ENCODE results near the gene PAK4.

The PAK4 gene

DNA sequence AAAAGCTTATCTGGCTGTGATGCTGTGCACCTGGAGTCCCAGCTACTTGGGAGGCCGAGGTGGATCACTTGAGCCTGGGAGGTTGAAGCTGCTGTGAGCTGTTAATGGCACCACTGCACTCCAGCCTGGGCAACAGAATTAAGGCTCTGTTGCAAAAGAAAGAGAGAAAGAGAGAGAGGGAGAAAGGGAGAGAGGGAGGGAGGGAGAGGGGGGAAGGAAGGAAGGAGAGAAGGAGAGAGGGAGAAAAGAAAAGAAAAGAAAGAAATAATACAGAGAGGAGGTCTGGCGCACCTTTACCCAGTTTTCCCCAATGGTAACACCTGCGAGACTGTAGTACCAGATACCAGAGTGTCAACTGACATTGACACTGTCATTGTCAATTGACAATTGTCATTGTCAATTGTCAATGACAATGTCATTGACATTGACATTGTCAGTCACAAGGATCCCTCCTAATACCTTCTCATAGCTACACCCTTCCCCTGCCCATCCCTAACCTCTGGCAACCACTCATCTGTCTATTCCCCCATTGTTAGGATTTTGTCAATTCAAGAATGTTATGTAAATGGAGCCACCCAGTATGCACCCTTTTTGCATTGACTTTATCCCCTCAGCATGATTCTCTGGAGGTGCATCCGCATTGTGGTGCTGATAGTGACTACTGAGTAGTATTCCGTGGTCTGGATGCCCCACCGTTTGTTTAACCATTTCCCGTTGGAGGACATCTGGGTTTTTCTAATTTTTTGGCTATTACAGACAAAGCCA is 21.3 kb downstream of the PAK4 start:
- DNase-seq (ENCODE audit: low spot score): no peak

DNA sequence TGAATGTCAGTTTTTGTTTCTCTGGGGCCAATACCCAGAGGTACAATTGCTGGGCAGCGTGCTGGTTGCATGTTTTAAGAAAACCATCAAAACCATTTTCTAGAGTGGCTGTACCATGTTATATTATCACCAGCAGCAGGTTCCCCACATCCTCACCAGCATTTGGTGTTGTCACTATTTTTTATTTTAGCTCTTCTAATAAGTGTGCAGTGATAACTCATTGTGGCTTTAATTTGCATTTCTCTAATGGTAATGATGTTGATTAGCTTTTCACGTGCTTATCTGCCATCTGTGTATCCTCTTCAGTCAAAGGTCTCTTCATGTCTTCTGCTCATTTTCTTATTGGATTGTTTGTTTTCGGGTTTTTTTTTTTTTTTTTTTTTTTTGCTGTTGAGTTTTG is 21.9 kb downstream of the PAK4 start:
- DNase-seq (ENCODE audit: low spot score): no peak

GRCh38 chr19:39148939-39149529 is 23.4 kb downstream of the PAK4 start:
- no peak for DNase-seq (ENCODE audit: low spot score)

- DNase-seq (ENCODE audit: low spot score): no peak
These were observed 24.6 kb downstream of the PAK4 start for GRCh38 chr19:39150235-39150634.

DNA sequence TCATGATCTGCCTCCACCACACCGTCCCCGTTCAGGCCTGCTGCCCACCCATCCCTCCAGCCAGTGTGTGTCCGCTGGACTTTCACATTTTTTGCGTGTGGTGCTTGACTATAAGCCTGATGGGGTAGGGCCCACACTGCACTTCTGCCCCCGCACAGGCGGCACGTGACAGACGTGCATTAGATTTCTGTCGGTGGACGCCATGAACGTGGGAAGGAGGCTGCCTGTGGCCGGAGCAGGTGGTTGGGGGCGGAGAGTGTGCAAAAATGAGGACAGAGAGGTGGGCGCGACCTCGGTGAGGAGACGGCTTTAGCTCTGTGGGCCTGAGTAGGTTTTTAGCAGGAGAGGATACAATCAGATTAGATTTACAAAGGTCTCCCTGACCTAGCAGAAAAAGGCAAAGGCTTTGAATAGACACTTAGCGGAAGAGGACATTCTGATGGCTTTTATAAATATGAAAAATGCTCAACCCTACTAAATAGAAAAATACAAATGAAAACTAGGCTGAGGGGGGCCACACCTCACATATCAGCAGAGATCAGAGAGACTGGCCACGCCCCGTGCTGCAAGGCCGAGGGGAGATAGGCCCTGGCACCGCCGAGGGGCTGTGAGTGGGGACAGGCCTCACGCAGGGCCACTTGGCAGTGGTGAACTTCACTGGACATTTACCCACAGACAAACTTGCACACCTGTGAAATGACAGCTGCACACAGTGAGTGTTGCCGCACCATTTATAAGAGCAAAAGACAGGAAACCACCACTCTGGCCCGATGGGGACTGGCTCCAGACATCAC is 25.4 kb downstream of the PAK4 start:
- no peak for DNase-seq (ENCODE audit: low spot score)

DNA sequence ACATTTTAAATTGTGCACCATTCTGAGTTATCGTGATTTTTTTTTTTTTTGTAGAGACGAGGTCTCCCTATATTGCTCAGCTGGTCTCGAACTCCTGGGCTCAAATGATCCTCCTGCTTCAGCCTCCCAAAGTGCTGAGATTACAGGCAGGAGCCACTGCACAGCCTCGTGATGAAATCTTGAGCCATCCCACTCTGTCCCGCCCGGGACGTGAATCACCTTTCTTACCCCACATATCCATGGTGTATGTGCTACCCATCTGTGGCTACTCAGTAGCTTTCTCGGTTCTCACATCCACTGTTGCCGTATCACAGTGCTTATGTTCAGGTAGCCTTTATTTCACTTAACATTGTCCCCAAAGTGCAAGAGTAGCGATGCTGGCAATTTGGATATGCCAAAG is 26.5 kb downstream of the PAK4 start:
- DNase-seq (ENCODE audit: low spot score): no peak

GRCh38 chr19:39154100-39154628 is 28.6 kb downstream of the PAK4 start:
- DNase-seq (ENCODE audit: low spot score): no peak

- no peak for DNase-seq (ENCODE audit: low spot score)
These were observed 29.1 kb downstream of the PAK4 start for GRCh38 chr19:39154629-39155100.

DNA sequence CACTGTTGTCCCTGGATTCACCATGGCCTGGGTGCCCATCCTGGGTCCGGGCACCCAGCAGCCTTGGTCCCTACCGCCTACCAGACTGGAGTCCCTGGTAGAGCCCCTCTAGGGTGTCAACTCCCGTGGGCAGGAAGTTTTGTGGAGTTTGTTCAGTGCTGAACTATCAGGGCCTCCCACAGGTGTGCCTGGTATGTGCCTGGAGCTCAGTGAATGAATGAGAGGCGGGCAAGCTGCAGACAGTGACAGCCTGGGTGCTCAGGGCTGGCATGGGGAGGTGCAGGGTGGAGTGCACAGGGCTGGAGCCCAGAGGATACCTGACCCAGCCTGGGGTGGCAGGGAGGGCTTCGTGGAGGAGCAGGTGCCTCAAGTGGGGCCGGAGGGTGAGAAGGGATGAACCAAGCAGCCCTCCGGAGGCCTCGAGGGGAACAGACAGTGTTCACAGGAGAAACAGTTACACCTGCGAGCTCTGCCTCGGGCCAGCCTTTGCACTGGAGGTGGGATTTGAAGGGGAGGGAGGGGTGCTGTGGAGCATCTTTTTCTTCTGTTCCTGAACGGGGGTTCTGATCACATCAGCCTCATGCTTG is 29.6 kb downstream of the PAK4 start:
- DNase-seq (ENCODE audit: low spot score): no peak

GRCh38 chr19:39155741-39156140 is 30.2 kb downstream of the PAK4 start:
- no peak for DNase-seq (ENCODE audit: low spot score)

DNA sequence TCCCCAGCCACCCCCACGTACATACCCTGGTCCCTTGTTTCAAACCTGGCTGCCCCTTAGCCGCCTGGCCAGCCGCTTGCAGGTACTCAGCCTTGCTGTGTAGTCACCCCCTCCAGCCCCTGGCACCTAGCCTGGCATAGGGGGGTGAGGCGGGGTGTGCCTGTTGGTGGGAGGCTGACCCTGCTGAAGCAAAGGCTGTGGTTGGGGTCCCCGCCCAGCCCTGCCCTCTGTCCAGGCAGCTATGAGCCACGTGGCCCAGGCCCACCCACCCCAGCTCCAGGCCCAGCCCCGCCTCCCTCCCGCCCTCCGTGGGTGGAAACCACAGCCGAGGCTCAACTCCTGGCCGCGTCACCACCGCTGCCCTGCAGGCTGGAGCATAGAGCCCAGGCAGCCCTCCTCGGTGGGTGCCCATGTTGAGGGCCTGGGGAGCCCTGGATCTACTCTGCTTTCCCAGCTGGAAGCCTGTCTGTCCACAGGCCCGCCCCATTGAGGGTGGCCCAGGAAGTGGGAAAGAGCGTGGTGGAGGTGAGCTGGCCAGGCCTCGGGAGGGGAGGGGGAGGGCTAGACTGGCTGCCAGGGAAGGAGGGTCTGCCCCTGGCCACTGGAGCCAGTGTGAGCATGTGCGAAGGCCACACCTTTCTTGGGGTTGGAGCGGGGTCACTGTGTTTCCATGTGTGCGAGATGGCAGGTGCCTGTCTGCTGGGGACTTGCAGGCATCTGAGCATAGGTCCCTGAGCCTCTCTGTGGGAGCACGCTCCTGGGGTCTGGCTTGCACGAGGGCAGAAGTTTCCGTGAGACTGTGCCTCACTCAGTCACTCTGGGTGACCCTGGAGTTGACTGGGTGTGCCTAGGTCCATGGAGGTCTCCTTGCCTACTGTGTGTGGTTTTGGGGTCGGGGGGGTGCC is 31.0 kb downstream of the PAK4 start:
- DNase-seq (ENCODE audit: low spot score): peak; percentile 34

- no peak for DNase-seq (ENCODE audit: low spot score)
These were observed 31.9 kb downstream of the PAK4 start for GRCh38 chr19:39157275-39157996.

GRCh38 chr19:39157997-39158389 is 32.4 kb downstream of the PAK4 start:
- no peak for DNase-seq (ENCODE audit: low spot score)

DNA sequence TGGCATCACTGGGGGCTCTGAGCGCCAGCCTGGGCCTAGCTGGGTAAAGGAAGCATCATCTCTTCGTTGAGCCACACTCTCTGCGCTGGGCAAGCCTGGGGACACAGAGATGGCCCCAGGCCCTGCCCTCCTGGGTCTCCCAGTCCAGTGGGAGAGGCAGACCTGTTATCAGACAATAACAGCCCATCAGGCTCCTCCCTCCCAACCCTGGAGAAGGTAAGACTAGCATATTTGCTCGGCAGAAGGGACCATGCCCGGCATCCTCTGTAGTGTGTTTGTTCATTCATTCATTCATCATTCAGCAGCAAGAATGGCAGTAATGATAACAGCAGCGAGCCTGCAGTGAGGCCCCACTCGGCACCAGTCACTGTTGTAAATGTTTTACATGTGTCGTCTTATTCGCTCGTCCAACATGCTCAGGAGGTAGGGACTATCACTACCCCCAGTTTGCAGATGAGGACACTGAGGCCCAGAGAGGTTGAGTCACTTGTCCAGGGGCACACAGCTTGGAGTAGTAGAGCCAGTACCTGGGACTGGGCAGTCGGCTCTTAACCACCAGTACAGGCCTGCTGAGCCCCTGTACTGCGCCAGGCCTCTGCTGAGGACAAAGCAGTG is 33.2 kb downstream of the PAK4 start:
- no peak for DNase-seq (ENCODE audit: low spot score)

DNA sequence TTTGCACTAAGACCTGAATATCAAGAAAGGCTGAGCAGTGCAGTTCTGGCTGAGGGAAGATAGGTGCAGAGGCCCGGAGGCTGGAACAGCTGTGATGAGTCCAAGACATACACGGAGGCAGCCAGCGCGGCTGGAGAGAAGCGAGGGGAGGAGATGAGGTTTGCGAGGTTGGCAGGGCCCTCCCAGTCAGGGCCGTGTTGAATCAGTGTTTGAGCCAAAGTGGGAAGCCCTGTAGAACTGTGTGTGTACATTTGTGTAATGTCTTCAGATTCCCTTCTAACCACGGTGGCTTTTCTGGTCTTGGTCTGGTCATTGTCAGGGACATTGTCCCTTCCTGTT is 34.9 kb downstream of the PAK4 start:
- no peak for DNase-seq (ENCODE audit: low spot score)

DNA sequence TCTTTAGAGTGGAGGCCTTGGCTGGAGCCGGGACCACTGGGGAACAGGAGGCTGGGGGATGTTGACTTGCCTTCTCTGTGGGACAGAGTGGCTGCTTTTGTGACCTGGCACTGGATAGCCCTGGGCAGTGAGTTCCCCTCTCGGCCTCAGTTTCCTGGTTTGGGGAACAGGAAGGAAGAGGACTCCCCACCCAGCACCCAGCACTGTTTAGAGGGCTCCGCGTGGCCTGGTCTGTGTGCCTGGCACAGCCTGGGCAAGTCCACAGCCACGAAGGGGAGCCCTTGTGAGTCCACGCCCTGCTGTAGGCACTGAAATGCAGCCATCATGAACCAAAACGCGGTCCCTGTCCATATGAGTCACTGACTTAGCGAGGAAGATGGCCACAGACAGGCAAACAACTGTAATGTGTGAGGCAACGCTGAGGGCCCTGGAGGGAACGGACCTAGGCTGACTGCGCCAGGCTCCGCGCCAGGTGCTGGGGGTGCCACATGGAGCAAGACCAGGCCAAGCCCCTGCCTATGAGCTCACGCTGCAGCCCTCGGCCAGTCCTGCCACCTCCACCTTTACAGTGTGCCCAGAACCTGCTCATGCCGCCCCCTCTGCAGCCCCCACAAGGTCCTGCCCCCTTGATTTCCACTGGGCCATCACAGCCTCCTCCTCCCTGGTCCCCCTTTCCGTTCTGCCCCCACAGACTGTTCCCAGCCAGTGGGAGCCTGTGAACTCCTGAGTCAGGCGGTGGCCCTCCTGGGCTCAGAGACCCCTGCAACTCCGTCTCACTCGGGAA is 35.5 kb downstream of the PAK4 start:
- peak; percentile 34 for DNase-seq (ENCODE audit: low spot score)

DNA sequence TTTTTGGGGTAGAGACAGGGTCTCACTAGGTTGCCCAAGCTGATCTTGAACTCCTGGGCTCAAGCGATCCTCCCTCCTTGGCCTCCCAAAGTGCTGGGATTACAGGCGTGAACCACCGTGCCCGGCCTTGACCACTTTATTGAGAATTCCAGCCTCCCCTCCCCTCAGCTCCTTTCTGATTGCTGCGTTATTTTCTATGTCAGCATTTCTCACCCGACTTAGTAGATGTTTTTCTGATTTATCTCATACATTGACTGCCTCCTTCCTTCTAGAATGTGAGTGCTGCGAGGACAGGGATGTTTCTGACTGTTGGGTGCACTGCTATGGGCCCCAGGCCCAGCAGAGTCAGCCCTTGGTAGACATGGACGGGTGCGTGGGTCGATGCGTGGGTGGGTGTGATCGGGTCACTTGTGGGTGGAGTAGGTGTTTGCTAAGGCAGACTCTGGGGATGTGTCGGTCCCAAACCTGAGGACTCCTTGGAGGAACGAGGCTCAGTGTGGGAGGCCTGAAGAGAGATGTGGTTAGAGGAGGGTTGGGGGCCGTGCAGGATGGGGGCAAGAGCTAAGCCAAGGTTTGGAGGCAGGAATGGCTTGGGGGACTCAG is 37.0 kb downstream of the PAK4 start:
- no peak for DNase-seq (ENCODE audit: low spot score)

GRCh38 chr19:39163621-39164020 is 38.0 kb downstream of the PAK4 start:
- DNase-seq (ENCODE audit: low spot score): no peak

DNA sequence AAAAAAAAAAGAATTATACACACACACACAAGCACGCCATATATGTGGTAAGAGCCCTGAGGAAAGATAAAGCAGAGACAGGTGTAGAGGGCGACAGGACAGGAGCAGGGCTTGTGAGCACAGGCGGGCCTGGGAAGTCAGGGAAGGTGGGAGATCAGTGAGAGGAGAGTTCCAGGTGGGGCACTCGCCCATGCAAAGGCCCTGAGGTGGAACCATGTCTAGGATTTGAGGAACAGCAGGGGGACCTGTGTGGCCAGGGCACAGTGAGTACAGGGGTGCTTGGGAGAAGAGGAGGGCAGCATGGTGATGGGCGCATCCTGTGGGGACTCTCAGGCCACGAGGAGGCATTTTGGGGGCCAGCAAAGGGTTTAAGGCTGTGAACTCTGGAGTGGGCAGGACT is 38.7 kb downstream of the PAK4 start:
- DNase-seq (ENCODE audit: low spot score): no peak

Data from SW480 (cell line).